Measurements from ENCODE around the gene ETAA1.

ETAA1 gene

DNA sequence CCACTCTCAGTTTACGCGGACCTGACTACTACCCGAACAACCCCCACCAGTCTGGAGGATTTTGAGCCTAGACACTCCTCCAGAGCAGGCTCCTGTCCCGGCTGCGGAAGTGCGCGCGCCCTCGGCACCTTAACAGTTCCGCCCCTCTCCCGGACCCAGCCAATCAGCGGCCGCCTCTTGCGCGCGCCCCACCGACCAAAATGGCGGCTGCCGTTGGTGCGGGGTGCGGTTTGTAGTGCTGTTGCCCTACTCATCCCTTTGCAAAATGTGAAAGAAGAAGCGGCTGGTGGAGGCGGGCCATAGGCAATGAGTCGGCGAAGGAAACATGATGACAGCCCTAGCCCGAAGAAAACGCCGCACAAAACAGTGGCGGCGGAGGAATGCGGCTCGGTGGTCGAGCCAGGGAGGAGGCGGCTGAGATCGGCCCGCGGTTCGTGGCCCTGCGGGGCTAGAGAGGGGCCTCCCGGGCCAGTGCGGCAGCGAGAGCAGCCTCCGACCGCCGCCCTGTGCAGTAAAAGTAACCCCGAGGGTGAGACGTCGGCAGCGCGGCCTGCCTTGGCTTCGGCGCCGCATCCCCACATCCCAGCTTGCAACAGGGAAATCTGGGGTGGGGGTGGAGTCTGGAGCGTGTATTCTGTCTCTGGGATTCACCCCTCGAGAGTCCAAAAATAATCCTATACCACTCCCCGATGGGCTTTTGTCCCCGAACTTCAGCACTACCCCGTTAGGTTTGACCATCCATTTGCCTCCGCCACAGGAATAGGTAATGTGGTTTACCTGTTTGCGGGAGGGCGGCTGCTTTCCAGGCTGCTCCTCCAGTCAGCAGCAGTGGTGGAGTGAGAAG is at the start of gene ETAA1:
ETAA1 (plus strand) TSS at position 191 of the 844 bp plus-strand sequence; CDS start at position 307, 116 bp downstream.
- DNase-seq = peak; percentile 93

DNA sequence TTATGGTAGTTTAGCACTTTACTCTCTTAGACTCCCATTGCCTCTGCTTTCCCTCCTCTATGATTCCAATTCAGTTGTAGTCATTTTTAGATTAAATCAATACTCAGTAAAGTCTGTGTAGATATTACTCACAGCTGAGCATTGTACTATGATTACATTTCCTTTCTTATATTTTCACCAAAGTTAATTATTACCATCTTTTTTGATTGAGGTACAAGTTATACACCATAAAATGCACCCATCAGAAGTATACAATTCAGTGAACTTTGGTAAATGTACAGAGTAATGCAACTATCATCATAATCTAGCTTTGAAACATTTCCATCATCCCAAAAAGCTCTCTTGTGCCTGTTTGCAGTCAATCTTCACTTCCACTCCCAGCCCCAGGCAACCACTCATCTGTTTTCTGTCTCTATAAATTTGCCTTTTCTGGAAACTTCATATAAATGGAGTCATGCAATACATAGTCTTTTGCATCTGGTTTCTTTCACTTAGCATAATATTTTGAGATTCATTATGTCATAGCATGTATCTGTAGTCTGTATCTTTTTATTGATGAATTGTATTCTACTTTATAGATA is 30.2 kb upstream of the ETAA1 start:
- no peak for DNase-seq

DNA sequence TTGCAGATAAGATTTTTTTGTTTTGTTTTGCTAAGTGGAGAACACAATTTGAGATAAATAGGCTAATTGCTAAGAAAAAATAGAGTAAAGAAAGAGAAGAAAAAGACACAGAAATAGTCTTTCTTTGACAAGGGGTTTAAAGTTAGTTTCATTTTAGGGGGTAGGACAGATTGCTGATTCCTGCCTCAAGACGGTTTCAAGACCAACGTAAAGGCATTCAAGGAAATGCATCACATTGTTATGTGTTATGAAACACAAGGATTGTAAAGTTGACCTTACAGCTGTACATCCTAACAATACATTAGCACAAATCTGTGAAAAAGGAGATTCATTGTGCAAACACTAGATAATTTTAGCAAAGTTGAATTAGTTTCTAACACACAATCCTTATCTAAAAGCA is 22.7 kb upstream of the ETAA1 start:
- no peak for DNase-seq

DNA sequence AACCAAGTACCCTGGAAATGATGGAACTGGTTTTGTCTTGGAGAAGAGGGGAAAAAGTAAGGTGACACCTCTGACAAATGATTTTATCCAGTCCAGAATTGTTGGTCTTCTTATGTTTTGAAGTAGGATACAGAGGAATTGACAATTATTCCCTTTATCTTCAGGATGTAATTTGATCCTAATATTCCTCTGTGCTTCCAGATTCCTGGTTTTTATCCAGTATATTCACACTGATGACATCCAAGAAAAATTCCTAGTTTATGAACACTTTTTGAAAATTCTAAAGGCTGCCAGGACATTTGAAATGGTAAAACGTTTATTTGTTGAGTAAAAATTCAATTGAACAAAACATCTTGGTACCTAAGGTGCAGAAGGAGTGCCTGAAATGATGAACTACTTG is 22.2 kb upstream of the ETAA1 start:
- no peak for DNase-seq

DNA sequence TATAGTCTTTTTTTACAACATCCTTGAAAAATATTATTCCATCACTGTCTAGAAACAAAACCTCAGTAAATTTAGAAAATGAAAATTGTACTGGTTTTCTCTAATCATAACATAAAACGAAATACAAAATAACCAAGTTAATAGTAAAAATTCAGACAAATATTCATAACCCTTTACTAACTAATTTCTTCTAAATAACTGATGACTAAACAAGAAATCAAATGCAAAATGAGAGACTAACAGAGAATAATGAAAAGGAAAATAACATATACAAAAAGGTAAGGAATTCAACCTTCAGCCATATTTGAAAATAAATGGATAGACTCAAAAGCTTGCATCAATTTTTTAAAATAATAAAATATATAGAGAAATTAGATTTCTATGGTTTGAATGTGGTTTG is 18.6 kb upstream of the ETAA1 start:
- DNase-seq = no peak

DNA sequence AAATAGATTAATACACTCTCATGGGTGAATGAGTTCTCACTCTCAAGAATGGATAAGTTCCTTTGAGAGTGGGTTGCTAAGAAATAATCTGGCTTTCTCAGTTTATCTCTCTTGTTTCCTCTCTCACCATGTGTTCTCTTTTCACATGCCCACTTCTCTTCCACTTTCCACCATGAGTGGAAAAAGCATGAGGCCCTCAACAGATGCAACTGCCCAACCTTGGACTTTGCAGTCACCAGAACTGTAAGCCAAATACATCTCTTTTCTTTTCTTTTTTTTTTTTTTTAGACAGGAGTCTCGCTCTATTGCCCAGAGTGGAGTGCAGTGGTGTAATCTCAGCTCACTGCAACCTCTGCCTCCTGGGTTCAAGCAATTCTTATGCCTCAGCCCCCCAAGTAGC is 18.1 kb upstream of the ETAA1 start:
- no peak for DNase-seq

DNA sequence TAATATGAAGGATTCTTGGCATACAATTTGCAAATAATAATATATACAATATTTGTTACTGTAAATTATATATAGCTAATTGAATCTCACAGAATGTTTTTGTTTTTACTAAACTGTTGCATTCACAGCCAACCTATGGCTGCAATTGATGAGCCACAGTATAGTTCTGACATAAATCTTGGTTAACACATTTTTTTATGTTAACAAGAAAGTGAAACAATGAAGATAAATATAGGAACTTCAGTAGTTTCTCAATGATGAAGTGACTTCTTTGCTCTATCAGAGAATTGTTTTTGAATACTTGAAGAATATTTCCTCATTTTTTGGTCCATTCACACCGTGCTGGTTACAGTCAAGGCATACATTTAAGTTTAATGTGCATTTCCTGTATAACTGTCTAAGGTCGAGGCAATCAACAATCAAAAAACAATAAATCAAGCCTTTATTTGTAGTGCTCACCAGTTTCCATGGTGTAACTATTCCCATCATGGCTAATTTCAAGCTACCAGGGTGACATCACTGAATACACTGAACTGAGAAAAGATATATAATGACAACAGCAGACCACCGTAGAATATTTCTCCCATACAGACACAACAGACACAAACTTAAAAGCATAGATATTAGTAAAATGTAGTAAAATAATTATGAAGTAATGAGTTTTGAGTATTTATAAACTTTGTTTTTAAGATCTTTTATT is 12.9 kb upstream of the ETAA1 start:
- DNase-seq = no peak

DNA sequence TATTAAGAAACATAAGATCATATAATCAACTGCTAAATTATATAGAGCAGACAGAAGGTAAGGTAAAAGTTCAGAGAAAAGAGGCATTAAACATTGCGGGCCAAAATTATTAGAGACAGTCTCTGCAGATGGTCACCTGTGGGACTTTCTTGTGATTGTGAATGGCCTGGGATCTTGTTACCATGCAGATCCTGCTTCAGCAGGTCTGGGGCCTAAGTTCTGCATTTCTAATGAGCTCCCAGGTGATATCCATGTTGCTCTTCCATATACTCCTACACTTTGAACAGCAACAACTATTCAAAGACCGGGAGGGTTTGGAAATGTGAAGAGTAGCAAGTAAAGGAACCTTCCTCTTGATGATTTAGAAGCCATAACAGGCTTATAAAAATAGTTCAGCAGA is 8.5 kb upstream of the ETAA1 start:
- no peak for DNase-seq

DNA sequence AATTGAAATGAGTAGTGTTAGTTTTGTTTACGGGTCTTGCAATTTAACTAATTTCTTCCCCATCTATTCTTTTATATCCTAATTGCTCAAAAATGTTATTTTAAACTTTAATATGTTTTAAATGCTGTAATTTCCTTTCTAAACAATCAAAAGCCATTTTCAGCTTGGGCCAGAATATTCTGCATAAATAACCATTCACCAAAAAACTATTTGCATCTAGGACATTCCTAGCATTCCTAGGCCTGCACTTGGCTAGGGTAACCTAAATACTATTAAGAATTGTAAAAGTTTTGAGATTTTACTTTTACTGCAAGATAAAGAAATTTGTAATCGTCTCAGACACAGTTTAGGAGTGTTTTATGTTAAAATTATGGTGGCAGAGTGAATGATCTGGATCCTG is 7.8 kb upstream of the ETAA1 start:
- no peak for DNase-seq

DNA sequence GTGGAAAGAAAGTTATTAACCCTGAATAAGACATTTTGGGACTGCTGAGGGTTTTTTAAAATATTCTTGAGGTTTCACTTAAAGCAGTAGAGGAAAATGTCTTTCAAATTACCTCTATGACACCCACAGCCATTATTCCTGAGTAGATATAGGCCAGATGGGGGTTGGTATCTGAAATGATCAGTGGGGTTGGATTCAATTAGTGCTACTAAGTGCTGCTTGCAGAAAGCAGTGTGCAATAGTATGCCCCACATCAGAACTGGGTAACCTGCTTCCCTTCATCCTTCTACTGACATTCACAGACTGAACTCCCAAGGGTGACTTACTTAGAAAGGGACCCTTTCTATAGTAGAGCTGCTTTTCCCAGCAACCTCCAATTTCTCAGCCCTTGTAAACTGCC is 7.3 kb upstream of the ETAA1 start:
- DNase-seq = no peak

DNA sequence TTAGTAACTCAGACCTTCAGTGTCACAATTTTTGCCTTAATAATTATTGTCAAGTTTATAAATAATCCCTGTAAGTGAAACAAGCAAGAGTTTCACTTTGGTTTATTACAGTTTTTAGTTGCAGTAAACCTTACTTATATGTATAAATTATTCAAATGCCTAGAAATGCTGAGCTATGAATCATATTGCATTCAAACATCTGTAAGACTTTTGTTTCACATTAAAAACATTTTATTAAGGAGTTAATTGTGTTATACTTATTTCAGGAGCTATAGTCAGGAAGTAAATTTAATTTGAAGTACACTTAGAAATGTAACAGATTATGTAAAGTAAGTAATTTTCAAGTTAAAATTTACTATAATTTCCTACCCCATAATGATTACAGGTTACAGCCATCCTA is 3.9 kb upstream of the ETAA1 start:
- no peak for DNase-seq

DNA sequence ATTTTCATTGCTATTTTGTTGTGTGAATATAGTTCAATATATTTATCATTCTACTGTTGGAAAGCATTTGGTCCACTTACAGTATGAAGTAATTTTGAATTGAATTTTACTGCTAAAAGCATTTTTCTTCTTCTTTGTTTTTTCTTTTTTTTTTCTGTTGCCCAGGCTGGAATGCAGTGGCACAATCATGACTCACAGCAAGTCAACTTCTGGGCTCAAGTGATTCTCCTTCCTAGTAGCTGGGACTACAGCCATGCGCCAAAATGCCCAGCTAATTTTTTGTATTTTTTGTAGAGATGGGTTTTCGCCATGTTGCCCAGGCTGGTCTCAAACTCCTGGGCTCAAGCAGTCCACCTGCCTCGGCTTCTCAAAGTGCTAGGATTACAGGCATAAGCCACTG is 2.4 kb upstream of the ETAA1 start:
- no peak for DNase-seq

DNA sequence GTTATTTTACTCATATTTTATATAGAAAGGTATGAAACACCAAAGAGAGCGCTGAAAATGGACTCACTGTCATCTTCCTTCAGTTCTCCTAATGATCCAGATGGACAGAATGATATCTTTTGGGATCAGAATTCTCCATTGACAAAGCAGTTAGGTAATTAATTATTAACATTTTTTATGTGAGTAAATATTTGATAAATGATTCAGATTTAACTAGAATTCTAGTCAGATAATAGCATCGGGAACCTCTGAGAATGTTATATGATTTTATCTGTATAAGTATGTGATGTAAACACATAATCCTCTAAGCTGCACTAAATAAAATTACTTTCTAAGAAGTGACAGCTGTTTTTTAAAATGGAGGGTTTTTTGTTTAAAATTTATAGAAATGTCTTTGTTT is 2.0 kb downstream of the ETAA1 start:
- no peak for DNase-seq

DNA sequence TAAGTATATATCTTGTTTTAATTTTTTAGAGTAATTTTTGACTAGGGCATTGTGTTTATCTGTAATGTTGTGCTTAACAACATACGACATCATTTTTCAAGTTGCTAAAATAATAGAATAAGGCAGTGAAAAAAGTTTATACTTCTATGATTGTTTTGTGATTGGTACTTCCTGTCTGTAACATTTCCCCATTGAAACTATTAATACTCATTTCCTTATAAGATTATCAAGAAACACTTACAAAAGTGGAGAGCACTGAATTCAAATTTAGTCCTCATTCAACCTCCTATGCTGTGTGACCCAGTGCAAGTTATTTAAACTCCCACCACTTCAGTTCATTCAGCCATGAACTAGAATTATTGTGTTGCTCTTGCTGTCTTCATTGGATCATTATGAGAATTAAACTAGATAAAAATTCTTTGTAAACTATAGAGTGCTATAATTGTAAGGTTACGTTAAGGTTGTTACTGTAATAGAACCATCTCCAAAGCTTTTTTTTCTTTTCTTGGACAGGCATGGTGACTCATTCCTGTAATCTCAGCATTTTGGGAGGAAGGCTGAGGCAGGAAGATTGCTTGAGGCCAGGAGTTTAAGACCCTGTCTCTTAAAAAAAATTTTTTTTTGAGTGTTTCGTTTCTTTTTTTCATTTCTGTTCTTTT is 2.8 kb downstream of the ETAA1 start:
- no peak for DNase-seq

DNA sequence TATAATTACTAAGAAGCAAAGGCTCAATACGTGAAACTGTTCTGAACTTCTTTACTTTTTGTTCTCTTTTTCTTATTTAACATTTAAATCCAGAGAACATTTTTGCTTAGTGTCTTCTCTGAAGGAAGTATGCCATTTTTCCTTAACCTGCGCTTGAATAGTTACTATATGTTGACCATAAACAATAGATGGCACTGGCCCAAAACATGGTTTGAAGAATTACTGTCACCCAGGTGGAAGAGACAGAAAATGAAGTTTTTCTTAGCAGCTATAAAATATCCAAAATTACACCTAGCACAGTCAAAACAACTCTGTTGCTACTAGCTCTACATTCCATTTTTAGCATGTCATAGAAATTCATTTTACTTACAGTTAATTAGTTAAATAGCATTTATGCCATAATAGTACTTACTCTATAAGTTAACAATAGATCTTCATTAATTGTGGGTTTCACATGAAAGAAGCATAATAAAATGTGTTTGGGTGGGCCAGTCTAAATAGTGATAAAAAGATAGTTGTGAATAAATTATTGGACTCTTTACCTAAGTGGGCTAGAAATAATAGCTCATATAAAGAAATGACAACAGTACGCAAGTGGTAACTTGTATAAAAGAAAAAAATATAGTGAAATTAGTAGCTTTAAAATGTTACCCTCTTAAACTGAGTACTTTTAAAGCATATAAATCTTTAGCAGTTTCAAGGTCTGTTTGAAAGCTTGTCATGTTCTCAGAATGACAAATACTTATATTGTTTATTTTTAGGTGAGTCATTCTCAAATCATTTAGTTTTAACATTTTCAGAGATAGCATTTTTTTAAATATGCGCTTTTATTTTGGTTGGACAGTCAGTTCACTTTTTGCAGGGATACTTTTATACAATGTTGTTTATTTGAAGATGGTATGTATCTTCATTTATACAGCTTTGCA is 3.7 kb downstream of the ETAA1 start:
- DNase-seq = no peak

DNA sequence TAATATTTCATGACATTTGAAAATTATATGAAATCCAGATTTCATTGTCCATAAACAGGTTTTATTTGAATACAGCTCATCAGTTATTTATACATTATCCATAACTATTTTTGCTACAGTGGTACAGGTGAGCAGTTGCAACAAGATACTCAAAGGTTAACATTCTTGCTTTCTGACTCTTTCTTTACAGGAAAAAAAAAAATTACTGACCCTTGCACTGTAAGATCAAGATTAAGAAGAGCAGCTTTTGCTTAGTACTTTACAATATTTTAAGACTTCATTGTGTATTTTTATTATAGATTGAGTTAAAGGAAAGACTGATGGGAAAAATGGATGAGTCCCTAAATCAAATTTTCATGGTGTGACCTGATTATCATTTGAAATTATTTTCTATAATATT is 11.2 kb downstream of the ETAA1 start:
- DNase-seq = no peak

DNA sequence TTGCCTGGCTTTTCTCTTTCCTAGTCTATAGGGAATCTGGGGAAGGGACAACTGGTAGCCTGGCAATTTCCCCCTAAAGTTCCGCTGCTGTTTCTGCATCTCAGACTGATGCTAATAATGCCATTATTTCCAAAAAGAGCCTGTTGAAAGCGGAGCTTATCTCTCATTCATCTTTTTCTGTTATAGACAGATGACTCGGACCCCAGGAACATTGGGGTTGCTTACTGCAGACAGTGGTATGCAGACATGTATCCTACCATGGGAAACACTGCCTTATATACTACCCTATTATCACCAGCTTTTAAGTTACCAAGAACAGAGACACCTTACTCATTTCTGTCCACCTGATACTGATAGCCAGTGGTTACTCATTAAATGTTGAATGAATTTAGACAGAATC is 15.3 kb downstream of the ETAA1 start:
- DNase-seq = no peak

DNA sequence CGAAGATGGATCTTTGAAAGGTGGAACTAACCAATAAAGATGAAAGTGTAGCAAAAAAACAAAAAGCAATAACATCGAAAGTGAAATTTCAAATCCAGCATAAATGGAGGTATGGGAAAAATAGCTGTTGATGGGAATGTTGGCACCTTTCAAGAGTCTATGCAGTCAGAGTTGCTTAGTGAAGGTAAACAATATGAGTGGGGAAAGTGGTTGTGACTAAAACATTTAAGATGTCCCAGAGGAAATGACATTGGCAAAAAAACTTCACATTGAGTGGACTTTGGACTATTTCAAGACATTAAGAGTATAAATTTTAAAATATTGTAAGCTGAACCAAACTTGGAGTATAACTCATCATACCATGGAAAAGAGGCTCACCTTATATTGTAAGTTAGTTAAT is 17.7 kb downstream of the ETAA1 start:
- DNase-seq = no peak

DNA sequence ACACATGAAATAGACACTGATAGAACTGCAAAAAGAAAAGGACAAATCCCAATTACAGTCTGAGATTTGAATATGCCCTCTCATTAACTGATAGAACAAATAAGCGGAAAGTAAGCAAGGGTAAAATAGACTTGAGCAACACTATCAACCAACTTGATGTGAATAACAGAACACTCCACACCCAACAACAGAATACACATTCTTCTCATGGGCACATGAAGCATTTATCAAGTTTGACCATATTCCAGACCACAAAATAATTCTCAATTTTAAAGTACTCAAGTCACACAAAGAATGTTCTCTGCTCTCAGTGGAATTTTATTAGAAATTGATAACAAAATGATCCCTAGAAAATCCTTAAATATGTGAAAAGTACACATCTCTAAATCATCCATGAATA is 19.0 kb downstream of the ETAA1 start:
- no peak for DNase-seq

DNA sequence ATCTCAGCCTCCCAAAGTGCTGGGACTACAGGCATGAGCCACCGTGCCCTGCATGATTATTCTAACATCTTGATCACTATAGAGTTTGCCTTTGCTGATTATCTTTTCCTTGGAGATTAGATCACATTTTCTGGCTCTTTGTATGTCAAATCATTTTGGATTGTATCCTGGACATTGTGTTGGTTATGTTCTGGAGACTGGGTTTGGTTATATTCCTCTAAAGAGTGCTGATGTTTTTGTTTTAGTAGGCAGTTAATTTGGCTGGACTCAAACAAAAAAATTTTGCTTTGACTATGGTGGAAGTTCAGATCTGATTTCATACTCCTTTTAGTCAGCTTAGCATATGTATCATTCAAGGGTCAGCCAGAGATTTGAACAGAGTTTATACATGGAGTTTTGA is 26.4 kb downstream of the ETAA1 start:
- DNase-seq = no peak

DNA sequence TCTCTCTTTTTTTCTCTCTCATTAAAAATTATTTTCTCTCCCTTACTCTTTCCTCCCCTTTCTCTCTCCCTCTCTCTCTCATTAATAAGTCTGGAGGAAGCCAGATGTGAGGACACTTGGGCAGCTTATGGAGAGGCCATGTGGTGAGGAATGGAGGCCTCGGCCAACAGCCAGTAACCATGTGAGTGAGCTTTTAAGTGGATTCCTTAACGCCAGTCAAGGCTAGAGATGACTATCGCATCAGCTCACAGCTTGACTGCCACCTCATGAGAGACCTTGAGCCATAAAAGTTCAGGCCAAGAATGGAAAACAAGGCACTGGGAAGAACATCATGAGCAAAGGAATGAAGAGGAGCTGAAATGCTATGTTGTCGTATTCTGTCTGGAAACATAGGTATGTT is 39.1 kb downstream of the ETAA1 start:
- DNase-seq = no peak

DNA sequence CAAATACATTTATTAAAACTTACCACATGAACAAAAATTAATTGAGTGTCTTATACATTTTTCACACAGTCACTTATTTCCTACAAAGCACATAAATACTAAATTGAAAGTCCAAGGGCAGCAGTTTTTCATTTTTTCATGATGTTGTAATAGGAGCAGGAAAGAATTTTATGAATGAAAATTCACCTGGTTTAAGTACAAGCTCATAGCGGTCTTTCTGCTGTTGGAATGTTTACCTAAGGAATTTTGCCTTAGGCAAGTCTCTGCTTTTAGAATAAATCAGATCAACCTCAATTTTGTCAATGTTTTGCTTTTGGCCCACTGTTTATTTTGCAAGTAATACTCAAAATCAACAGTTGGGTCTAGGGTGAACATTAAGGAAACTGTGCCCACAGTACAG is 40.0 kb downstream of the ETAA1 start:
- DNase-seq = no peak

DNA sequence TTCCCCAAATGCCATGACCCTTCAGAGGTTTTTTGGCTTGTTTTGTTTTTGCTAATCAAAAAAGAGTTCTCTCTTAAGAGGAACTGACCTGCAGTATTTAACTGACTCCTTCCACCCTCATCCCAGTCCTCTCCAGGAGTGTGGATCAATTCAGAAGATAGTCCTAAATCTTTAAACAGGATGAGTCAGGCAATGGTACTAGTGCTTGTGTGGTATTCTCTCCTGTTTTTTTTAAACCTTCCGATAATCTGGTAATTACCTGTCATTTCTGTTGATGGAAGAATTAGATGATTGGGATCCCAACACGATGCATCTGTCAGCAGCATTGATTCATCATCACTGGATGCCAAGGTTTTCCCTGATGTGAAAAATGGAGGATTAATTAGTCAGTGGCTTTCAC is 41.2 kb downstream of the ETAA1 start:
- DNase-seq = no peak

All from NCI-H2227 treated with DMSO at 0.1 percent for 48 hours (cell line).